Stimulated activated CD4-positive, alpha-beta T cell treated with anti-CD3 and anti-CD28 coated beads, Interleukin-15, amount 100 ng/mL, for 1 hour (primary cell): Measurements from ENCODE around the gene CRHR1.

Experiments
- DNase-seq, 2 donors: peaks; one replicate each; pipeline ENCODE4 v3.0.0-alpha.2; 2020; ENCODE audit warnings: low read depth in 1 of 2, low spot score in 1 of 2

Gene CRHR1

DNA sequence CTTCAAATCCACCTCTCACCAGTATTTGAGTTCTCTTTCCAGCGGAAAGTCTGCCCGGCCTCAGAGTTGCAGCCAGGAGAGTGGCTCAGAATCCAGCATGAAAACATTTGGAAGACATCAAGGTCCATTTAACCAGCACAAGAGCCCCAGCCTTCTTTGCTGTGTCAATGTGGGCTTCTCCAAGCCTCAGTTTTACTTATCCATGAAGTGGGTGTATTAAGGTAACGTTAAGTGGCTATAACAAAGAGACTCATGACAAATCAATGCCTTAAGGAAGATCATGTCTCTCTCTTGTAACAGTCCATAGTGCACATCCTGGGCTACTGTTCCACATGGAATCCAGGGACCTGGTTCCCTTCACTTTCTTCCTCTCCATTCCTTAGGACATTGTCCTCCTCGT is 59.6 kb downstream of the CRHR1 start:
- no peak for DNase-seq

DNA sequence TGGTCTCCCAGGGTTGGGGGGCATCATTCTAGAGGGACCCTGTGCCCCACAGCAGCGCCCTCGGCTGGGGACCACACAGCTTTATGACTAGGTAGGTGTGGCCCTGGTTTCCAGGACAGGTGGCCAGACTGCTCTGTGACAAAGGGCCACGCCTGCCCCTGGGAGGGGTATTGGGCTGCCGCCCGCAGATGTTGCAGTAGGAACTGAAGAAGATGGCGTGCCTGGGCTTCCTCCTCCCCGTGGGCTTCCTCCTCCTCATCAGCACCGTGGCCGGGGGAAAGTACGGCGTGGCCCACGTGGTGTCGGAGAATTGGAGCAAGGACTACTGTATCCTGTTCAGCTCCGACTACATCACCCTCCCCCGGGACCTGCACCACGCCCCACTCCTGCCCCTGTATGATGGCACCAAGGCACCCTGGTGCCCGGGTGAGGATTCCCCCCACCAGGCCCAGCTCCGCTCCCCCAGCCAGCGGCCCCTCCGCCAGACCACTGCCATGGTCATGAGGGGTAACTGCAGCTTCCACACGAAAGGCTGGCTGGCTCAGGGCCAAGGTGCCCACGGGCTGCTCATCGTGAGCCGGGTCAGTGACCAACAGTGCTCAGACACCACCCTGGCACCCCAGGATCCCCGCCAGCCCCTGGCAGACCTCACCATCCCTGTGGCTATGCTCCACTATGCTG is 60.7 kb downstream of the CRHR1 start, which contains the start of gene SPPL2C:
Gene SPPL2C (plus strand): TSS at position 187 of the 681 bp plus-strand sequence. CDS start 26 bp downstream, at position 213.
- DNase-seq: no peak

DNA sequence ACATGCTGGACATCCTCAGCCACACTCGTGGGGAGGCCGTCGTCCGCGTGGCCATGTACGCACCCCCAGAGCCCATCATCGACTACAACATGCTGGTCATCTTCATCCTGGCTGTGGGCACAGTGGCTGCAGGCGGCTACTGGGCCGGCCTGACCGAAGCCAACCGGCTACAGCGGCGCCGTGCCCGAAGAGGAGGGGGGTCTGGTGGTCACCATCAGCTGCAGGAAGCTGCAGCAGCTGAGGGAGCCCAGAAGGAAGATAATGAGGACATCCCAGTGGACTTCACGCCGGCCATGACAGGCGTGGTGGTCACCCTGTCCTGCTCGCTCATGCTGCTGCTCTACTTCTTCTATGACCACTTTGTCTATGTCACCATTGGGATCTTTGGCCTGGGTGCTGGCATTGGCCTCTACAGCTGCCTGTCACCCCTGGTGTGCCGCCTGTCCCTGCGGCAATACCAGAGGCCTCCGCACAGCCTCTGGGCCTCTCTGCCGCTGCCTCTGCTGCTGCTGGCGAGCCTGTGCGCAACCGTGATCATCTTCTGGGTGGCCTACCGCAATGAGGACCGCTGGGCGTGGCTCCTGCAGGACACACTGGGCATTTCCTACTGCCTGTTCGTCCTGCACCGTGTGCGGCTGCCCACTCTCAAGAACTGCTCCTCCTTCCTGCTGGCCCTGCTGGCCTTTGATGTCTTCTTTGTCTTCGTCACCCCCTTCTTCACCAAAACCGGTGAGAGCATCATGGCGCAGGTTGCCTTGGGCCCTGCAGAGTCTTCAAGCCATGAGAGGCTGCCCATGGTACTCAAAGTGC is 61.5 kb downstream of the CRHR1 start:
- DNase-seq: no peak

DNA sequence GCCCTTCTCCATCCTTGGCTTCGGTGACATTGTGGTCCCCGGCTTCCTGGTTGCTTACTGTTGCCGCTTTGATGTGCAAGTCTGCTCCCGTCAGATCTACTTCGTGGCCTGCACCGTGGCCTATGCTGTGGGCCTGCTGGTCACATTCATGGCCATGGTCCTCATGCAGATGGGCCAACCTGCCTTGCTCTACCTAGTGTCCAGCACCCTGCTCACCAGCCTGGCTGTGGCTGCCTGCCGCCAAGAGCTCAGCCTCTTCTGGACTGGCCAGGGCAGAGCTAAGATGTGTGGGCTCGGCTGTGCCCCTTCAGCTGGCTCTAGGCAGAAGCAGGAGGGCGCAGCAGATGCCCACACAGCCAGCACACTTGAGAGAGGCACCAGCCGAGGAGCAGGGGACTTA is 62.1 kb downstream of the CRHR1 start:
- DNase-seq: no peak

DNA sequence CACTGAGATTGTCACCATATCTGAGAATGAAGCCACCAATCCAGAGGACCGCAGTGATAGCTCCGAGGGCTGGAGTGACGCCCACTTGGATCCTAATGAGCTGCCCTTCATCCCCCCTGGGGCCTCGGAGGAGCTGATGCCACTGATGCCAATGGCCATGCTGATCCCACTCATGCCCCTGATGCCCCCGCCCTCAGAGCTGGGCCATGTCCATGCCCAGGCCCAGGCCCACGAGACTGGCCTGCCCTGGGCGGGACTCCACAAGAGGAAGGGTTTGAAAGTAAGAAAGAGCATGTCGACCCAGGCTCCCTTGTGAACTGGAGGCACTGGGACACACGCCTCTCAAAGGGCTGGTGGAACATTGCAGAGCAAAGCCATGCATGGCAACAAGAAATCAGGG is 62.5 kb downstream of the CRHR1 start:
- no peak for DNase-seq

DNA sequence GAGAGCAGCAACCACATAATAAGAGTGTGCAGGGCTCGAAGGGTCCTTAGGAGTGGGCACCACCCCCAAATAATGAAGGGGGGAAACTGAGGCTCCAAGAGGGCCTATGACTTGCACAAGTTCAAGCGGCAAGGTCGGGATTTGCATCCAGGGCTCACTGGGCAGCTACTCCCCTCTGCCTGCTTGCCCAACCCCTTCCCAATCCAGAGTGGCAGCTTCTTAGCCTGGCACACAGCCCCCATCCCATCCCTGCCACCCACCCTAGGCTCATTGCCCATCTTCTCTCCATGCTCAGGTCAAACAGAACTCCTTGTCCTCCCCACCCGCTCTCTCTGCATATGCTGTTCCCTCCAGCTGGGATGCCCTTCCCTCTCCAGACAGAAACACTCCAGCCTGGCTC is 63.0 kb downstream of the CRHR1 start:
- no peak for DNase-seq

DNA sequence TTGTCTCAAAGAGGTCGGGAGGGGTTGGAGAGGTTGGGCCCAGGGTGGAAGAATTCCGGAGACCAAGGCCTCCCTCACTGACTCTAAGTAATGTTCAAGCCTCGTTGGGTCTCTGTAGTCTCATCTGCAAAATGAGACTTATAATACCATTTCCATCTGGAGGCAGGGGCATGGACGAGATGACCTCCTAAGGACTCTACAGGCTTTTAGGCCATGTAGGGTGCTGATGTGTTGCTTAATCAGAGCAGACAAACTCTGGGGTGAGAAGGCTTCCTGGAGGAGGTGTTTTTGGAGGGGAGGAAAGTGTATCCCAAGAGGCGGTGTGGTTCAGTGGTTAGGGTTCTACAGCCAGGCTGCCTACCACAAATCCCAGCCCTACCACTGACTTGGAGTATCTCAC is 63.6 kb downstream of the CRHR1 start:
- no peak for DNase-seq

DNA sequence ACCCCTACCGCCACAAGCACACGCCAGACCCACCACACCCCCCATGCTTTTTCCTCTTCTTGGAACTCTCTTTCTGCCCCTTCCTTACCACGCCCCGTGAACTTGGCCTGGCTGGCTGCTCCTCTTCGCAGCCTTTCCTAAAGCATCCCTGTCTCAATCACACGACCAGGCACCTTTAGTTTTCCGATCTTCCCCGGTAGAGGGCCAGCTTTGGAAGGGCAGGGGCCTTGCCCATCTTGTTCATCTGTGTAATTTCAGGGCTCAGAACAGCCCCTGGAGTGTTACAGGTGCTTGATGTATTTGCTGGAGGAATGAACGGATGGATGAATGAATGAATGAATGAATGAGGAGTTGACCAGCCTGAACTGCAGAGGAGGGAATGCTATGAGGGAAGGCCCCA is 64.3 kb downstream of the CRHR1 start:
- DNase-seq: no peak

DNA sequence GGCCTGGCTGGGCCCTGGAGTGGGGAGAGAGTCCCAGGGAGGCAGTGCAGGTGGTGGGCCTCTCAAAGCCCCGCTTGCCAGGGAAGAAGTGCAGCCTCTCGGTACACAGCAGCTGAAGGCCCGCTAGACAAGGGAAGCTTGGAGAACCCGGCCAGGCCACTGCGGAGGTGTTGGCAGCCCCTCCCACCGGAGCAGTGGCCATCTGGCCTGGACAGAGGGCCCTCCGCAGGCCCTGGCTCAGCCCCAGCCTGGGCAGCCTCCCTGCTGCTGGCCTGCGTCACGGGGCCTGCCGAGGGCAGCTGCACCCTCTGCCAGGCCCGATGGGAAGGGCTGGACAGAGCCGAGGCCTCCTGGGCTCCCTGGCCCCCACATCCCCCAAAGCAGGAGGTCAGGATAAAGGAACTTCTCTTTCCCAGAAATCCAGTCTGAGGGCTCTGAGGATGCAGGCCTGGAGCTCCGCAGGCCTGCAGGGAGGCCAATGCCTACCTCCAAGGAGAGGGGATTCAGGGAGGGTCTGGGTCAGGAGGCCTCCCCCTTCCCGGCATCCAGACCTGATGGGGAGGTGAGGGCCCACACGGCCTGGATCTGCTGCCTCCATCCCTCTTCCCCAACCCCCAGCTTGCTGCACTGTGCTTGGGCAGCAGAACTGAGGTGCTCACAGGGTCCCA is 64.9 kb downstream of the CRHR1 start:
- DNase-seq: no peak

DNA sequence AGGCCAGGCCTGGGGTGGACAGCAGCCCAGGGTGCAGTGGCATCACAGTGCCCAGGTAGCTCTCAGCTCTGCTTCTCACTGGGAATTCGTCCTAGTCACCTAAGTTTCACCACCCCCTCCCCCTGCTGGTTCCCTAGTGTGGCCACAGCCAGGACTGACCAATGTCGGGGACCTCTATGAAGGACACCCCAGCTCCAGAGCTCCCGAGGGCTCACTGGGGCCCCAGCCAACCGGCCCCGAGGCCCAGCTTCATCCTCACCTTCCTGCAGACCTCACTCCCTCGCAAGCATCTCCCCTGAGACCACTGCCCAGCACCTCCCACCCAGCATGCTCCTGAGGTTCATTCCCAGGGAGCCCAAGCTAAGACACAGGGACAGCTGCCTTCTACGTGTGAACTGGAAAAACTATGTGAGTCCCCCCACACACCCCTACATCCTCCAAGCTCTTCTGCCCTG is 65.4 kb downstream of the CRHR1 start:
- no peak for DNase-seq

DNA sequence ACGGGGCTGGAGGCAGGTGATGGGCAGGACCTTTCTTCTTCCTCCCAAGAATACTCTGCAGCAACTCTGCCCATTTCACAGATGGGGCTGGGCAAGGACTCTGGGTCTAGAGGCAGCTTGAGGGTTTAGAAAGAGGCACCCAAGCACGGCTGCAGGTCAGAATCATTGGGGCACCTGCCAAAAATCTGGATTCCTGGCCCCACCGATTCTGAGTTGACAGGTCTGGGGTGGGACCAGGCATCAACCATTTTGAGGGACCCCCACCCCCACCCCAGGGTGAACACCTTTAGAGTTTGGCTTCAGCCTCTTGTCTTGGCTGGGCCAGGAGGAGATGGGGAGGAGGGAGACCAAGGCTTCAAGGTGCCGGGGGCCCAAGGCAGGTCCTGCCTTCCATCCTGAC is 65.9 kb downstream of the CRHR1 start:
- DNase-seq: no peak

DNA sequence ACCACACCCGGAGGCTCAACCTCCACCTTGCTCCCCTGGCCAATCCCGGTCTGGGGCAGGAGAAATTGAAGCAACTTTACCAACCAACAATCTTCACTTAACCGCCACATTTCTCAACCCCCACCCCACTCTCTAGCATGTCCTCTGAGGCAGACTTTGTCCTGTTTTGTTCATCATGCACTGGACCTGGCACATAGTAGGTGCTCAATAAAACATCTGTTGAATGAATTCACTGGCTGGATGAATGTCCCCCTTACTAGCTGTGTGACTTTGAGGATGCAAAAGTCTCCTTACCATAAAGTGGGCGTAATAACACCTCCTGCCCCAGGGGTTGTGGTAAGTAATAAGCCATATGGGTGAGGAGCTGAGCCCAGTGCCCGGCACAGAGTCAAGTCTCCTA is 66.3 kb downstream of the CRHR1 start:
- DNase-seq: no peak

DNA sequence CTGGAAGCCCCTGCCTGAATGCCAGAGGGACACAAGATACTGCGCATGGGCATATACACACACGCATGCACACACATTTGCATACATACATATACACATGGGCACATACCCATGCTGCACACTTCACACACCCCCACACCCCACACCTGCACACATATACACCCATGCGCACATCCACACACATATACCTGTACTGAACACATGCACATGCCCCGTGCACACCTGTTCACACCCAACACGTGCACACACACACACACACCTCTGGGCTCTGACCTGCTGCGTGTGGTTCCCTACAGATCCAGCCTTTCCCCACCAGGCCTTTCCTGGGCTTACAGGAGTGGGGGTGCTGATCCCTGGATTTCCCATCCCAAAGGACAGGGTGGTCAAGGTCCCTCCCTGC is 66.9 kb downstream of the CRHR1 start:
- DNase-seq: no peak

DNA sequence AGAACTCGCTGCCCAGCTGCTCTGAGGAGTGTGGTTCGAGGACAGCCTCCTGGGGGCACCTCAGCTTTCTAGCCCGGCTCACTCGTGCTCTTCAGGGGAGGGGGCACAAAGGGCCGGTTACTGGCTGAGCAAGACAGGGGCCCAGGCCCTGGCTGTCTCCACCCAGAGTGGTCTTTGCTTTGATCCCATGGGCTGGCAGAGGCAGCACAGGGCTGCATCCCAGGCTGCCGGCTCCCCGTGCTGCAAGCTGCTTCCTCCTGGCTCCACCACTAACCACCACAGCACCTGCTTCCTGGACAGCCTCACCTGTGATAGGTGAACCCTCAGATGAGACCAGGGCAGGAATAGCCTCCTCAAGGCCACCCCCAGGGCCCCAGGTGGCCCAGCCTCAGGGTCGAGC is 67.3 kb downstream of the CRHR1 start:
- DNase-seq: no peak

DNA sequence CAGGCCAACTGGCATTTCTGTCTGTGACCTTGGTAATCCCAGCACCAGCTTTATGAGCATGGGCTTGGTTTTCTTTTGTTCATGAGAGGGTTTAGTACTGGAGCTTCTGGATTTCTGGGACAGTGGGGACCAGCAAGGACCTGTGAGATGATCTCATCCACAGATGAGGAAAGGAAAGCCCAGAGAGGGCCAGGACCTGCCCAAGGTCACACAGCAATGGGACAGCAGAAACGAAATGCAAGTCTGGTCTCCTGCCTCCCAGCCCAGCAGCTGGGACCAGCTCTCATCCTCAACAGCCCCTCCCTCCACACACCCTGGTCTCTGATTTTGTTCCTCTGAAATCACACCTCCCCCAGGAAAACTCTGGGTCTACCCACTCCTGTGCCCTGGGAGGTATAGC is 67.8 kb downstream of the CRHR1 start:
- DNase-seq: no peak

DNA sequence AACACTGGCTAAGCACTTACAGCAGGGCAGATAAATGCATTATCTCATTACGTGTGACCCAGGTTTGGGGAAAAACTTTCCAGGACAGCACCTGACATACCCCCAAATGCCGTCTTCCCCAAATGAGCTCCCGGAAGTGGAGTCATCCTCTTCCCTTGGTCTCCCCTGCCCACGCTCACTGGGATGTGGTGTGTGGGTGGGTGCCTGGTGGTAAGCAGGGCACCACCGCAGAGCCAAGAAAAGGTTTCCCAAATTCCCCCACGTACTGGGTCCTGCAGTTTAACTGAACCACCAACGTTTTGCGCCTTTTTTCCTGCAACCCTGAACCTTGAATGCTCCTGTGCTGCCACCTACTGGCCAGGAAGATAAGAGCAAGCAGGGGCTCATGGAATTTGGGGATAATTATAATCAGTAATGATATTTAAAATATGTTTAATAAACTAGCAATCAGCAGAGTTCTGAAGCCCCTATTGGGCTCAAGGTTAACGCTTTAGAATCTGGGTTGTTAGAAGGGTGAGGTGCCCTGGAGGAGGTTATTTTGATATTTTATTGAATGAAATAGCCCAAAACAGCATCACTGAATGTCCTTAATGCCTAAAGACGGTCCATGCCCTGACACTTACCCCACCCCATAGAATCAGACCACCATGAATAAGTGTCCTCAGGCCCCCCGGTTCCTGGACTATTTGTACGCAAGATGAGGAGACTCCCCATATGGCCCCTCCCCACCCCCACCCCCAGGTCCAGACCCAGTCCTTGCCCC is 68.6 kb downstream of the CRHR1 start:
- DNase-seq: peak; percentile 28 to 35

DNA sequence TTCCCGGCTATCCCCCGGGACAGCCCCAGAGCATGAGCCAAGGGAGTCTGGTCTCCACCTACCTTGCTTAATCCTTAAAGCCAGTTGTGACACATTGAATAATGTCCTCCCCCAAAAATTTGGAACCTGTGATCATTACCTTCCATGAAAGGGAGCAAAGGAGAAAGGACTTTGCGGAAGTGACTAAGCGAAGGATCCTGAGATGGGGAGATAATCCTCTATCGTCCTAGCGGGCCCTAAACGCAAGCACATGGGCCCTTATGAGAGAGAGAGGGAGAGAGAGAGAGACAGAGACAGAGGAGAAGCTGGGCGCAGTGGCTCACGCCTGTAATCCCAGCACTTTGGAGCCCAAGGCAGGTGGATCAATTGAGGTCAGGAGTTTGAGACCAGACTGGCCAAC is 70.1 kb downstream of the CRHR1 start:
- DNase-seq: no peak

DNA sequence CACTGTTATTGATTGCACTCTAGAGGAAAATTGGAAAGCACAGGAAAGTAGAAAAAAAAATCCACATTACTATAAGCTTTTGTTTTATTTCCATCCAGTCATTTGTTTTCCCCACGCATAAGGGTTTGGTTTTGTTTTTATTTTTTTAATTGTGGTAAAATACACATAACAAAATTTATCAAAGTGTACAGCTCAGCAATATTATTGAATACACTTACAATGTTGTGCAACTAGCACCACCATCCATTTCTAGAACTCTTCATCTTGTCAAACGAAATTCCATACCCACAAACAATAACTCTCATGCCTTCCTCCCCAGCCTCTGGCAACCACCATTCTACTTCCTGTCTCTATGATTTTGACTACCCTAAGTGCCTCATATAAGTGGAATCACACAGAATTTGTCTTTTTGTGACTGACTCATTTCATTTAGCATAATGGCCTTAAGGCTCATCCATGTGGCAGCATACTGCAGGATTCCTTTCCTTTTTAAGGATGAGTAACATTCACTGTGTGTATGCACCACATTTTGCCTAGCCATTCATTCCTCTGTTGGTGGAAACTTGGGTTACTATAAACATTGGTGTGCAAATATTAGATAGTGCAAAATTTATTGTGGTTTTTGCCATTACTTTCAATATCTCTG is 71.7 kb downstream of the CRHR1 start:
- DNase-seq: no peak

DNA sequence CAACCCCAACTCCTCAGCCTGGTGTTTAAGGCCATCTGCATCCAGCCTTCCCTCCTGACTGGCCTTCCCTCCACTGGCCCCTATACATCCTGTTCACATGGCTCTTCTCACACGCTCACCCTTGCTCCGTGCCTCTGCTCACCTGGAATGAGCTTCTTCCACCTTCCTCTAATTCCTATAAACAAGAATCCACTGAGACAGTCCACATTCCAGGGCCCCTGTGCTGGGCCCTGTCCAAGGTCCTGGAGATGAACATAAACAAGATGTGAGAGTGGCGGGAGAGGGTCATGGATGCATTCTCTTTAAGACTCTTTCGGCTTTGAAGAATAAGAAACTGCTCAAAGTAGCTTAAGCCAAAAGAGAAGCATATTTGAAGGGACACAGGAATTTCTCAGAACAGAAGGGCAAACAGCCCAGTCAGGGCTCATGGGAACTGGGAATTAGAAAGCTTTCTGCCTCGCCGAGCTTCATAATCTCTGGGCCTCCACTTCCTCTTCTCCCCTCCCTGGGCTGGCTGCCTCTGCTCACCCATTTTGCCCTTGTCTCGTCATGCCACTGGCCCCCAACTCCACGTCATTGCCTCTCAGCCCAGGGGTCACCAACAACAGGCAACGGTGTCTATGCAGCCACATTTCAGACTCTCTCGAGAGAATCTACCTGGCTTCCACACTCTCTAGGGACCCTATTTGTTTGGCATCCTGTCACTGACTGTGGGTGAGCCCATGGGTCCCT is 74.0 kb downstream of the CRHR1 start:
- DNase-seq: no peak

DNA sequence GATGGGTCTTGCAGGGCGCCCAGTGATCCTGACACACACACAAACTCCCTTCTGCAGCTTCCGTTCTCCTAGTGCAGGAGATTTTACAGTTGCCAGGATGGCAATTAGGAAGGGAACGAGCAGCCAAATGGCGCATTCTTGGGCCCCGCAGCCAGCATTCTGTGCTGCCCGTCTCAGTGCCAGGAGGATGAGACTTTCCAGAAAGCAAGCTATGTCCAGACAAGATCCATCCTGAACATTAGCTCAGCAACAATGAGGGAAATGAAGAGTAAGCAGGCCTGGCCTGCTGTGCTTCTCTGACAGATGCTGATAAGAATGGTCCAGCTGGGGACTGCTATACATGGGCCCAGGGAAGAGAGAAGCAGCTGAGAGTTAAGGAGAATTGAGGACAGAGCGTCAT is 77.0 kb downstream of the CRHR1 start:
- no peak for DNase-seq
